Measurements from ENCODE around the gene UBE2B. TPM values are rescaled to one million over a fixed set of nuclear protein-coding genes. Genes with fewer than 3 reads are reported as not detected.
"Not testable (repeated sequence)": the region's sequence is repeated elsewhere in the genome, so short reads cannot be mapped to it uniquely, and the experiment has no call there.

The UBE2B gene
- total RNA-seq = 10 to 100 TPM; 54.6 to 76.7 (median 72.2) TPM

DNA sequence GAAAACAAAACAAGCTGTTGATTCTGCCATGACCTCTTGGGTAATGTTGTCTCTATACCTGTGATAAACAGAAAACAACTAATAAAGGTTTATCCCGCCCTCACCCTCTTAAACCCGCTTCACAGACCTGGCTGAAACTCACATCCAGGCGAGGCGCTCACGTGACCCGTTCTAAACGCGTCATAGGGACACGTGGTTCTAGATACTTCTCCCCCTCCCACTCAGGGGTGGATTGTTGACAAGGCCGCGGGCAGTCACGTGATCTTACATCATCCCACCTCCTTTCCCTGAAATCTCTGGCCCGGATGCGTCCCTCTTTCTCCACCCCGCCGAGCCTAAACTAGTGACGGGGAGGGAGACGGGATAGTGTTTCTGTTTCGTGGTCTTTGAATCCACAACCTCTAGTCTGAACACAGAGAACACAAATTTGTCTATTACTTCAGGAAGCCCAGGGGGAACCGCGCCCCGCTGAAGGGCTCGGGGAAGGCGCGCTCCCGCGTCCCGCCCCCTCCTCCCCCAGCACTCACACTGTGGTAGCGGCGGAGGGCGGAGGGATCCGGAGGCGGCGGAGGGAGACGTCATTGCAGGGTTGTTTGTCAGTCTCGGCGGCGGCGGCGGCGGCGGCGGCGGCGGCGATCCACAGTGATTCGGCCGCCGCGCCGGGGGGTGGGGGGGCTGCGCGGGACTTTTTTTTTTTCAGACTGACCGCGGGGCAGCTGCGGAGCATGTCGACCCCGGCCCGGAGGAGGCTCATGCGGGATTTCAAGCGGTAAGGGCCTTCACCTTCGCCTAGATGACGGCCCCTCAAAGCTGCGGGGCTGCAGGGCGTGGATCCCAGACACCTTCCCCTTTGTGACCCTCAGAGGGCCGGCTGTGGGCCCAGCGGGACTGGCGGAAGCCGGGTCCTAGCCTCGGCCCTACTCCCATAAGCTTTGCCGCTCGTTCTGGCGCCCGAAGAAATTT lies at the start of gene UBE2B:
Gene UBE2B, plus strand, starts transcription at position 699 of the 963 bp plus-strand sequence. Its CDS starts 27 bp downstream, at position 726.
- peak; percentile 99 to 100 for DNase-seq (ENCODE audit: low spot score in 2 of 2)
- Histone ChIP-seq H3K27ac (peak within 1 kb of the TSS; percentile 99), H3K4me1 (peaks cover 0 to 6% of the 10 kb centered on the region in 2 donors), H3K27me3 (no peaks in the 10 kb centered on the region), H3K9me3 (no peaks in the 10 kb centered on the region), H3K36me3 (no peaks in the 10 kb centered on the region), H3K4me3 (peak within 1 kb of the TSS; percentile 97 to 100 (median 98))
- peak; percentile 97 to 99 (median 97) for TF ChIP-seq POLR2AphosphoS5 (IDR thresholded peaks at IDR 0.05)
- TF ChIP-seq POLR2A (IDR thresholded peaks at IDR 0.05) = peak; percentile 60
- TF ChIP-seq, protein P1, sequence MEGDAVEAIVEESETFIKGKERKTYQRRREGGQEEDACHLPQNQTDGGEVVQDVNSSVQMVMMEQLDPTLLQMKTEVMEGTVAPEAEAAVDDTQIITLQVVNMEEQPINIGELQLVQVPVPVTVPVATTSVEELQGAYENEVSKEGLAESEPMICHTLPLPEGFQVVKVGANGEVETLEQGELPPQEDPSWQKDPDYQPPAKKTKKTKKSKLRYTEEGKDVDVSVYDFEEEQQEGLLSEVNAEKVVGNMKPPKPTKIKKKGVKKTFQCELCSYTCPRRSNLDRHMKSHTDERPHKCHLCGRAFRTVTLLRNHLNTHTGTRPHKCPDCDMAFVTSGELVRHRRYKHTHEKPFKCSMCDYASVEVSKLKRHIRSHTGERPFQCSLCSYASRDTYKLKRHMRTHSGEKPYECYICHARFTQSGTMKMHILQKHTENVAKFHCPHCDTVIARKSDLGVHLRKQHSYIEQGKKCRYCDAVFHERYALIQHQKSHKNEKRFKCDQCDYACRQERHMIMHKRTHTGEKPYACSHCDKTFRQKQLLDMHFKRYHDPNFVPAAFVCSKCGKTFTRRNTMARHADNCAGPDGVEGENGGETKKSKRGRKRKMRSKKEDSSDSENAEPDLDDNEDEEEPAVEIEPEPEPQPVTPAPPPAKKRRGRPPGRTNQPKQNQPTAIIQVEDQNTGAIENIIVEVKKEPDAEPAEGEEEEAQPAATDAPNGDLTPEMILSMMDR (IDR thresholded peaks at IDR 0.05) = peak in 1 of 3 donors; percentile 28
- intact Hi-C loops (cut with DNase I; ENCODE audit: low total_unique reads) = no loop called here

DNA sequence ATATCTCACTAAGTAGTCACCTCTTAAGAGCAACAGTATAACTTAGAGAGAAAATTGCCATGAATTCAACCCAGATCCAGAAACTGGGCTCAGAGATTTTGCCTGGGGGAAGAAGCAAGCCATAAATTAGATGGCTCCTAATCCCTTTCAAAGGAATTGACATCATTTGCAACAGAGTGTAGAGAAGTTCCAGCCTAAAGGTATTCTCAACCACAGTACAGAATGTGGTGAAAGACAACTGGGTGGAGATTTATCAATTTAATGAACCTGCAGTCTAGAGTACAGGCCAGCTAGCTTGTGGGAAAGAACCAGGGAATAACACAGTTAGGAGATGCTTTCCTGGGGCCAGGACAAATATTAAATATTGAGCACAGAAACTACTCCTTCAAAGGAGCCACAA lies 44.0 kb upstream of the UBE2B start:
- Histone ChIP-seq H3K4me3 (no peak overlapping the region), H3K4me1 (no peaks in the 10 kb centered on the region), H3K36me3 (no peaks in the 10 kb centered on the region), H3K9me3 (peaks cover 16 to 26% of the 10 kb centered on the region in 2 donors), H3K27me3 (no peaks in the 10 kb centered on the region), H3K27ac (no peak overlapping the region)
- intact Hi-C loops (cut with DNase I; ENCODE audit: low total_unique reads) = loop anchor here (5.0 kb wide), 1 partner anchor 420 kb away; no protein-coding TSS in a partner anchor
- no peak for DNase-seq (ENCODE audit: low spot score in 2 of 2)
- TF ChIP-seq POLR2A (IDR thresholded peaks at IDR 0.05) (no peak), POLR2AphosphoS5 (IDR thresholded peaks at IDR 0.05) (no peak)
- TF ChIP-seq, protein P1 (IDR thresholded peaks at IDR 0.05) = no peak

DNA sequence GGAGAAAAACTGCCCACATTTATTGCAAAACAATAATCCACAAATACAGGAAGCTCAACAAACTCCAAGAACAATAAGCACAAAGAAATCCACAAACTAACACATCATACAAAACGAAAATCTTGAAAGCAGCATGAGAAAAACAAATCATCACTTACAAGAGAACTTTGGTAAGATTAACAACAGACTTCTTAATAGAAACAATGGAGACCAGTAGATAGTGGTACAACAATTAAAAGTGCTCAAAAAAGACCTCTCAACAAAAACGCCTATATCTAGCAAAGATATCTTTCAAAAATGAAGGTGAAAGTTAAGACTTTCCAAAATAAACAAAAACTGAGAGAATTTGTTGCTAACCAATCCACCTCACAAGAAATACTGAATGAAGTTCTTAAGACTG lies 42.8 kb upstream of the UBE2B start:
- intact Hi-C loops (cut with DNase I; ENCODE audit: low total_unique reads) = loop anchor here (5.0 kb wide), 1 partner anchor 419 kb away; no protein-coding TSS in a partner anchor
- TF ChIP-seq, protein P1 (IDR thresholded peaks at IDR 0.05) = no peak
- TF ChIP-seq POLR2A (IDR thresholded peaks at IDR 0.05) = no peak
- TF ChIP-seq POLR2AphosphoS5 (IDR thresholded peaks at IDR 0.05) = no peak
- Histone ChIP-seq H3K4me3 (no peak overlapping the region), H3K36me3 (no peaks in the 10 kb centered on the region), H3K27ac (no peak overlapping the region), H3K27me3 (no peaks in the 10 kb centered on the region), H3K9me3 (peaks cover 16 to 26% of the 10 kb centered on the region in 2 donors), H3K4me1 (no peaks in the 10 kb centered on the region)
- no peak for DNase-seq (ENCODE audit: low spot score in 2 of 2)

DNA sequence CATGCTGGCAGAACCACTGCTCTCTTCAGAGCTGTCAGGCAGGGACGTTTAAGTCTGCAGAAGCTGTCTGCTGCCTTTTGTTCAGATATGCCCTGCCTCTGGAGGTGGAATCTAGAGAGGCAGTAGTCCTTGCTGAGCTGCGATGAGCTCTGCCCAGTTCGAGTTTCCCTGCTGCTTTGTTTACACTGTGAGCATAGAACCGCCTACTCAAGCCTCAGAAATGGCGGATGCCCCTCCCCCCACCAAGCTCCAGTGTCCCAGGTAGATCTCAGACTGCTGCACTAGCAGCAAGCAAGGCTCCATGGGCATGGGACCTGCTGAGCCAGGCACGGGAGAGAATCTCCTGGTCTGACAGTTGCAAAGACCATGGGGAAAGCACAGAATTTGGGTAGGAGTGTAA lies 34.5 kb upstream of the UBE2B start:
- not testable (repeated sequence) for H3K27ac ChIP-seq; DNase-seq (ENCODE audit: low spot score in 2 of 2); H3K4me1 ChIP-seq; H3K36me3 ChIP-seq; H3K4me3 ChIP-seq; H3K9me3 ChIP-seq; H3K27me3 ChIP-seq
- intact Hi-C loops (cut with DNase I; ENCODE audit: low total_unique reads) = loop anchor here (5.0 kb wide), 1 partner anchor 450 kb away; no protein-coding TSS in a partner anchor

DNA sequence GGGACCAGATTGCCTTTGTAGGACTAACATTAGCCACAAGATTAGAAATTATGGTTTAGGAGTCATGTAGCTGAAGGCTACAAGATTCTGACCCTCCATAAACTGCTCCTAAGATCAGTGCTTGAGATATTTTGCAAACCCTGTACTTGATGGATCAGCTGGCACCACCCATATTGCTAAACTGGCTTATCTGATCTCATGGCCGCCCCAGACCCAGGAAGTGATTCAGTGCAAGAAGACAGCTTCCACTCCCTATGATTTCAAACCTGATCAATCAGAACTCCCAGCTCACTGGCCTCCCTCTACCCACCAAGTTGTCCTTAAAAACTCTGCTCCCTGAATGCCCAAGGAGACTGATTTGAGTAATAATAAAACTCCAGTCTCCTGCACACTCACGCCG lies 27.9 kb upstream of the UBE2B start:
- intact Hi-C loops (cut with DNase I; ENCODE audit: low total_unique reads); H3K36me3 ChIP-seq; H3K4me3 ChIP-seq; H3K27me3 ChIP-seq; DNase-seq (ENCODE audit: low spot score in 2 of 2); H3K27ac ChIP-seq; H3K4me1 ChIP-seq; H3K9me3 ChIP-seq: not testable (repeated sequence)

DNA sequence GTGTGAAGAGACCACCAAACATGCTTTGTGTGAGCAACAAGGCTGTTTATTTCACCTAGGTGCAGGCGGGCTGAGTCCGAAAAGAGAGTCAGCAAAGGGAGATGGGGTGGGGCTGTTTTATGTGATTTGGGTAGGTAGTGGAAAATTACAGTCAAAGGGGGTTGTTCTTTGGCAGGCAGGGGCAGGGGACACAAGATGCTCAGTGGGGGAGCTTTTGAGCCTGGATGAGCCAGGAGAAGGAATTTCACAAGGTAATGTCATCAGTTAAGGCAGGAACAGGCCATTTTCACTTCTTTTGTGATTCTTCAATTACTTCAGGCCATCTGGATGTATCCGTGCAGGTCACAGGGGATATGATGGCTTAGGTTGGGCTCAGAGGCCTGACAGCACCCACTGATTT lies 25.9 kb upstream of the UBE2B start:
- H3K27me3 ChIP-seq; H3K4me3 ChIP-seq; H3K27ac ChIP-seq; H3K9me3 ChIP-seq; H3K4me1 ChIP-seq; H3K36me3 ChIP-seq; DNase-seq (ENCODE audit: low spot score in 2 of 2); intact Hi-C loops (cut with DNase I; ENCODE audit: low total_unique reads): not testable (repeated sequence)
